Measurements from ENCODE around the gene FBXO42. TPM values are rescaled to one million over a fixed set of nuclear protein-coding genes. Genes with fewer than 3 reads are reported as not detected.

The FBXO42 gene
- total and polyA plus RNA-seq, 9 of the 15 experiments (the other 6 are each of a cell fraction or from before 2014, with no cell fraction given) = 7.2 to 24.8 (median 17.4) TPM

- TF ChIP-seq TGIF2 (CRISPR knock-in tag; IDR thresholded peaks at IDR 0.05) (no peak), PRDM10 (IDR thresholded peaks at IDR 0.05; ENCODE audit: partially characterized antibody) (peak; percentile 74), BRD4 (IDR thresholded peaks at IDR 0.05) (no peak), ILF3 (IDR thresholded peaks at IDR 0.05; ENCODE audit: borderline replicate concordance) (no peak), EP300 (IDR thresholded peaks at IDR 0.05; ENCODE audit: low read length) (peak; percentile 93), KLF6 (CRISPR knock-in tag; IDR thresholded peaks at IDR 0.05; ENCODE audit: borderline replicate concordance) (peak; percentile 65; the same call in 1 of the 2 replicates), MYC (IDR thresholded peaks at IDR 0.05; ENCODE audit: low read depth, low read length) (peak; percentile 54; the same call in 1 of the 2 replicates), MYC (CRISPR knock-in tag; IDR thresholded peaks at IDR 0.05; ENCODE audit: borderline replicate concordance, low read depth) (no peak), MXD1 (CRISPR knock-in tag; IDR thresholded peaks at IDR 0.05; ENCODE audit: borderline replicate concordance, poor library complexity, severe bottlenecking) (no peak), HNRNPK (IDR thresholded peaks at IDR 0.05; ENCODE audit: low read depth, low read length, poor library complexity, severe bottlenecking) (no peak), ETV5 (CRISPR knock-in tag; IDR thresholded peaks at IDR 0.05; ENCODE audit: low read depth) (no peak; the same call in 1 of the 2 replicates), ZNF444 (CRISPR knock-in tag; IDR thresholded peaks at IDR 0.05) (0 out of 2 replicates have a peak, but pooled peaks have one; percentile 60), STAT6 (CRISPR knock-in tag; IDR thresholded peaks at IDR 0.05) (no peak), TCF3 (CRISPR knock-in tag; IDR thresholded peaks at IDR 0.05) (peak; percentile 95), NONO (IDR thresholded peaks at IDR 0.05; ENCODE audit: low read depth in 2 of 2, low read length in 1 of 2) (peak in 1 of 2 experiments; percentile 66; a peak in 2 of 4 replicates), ATF1 (CRISPR knock-in tag; IDR thresholded peaks at IDR 0.05) (no peak), ATF1 (tag; IDR thresholded peaks at IDR 0.05) (peak; percentile 73), JUND (IDR thresholded peaks at IDR 0.05; ENCODE audit: borderline replicate concordance, low read depth, low read length) (peak; percentile 91), JUND (tag; IDR thresholded peaks at IDR 0.05; ENCODE audit: borderline replicate concordance, low read depth, low read length) (peak; percentile 87; the same call in 2 of the 3 replicates), RAD21 (CRISPR knock-in tag; conservative IDR thresholded peaks at IDR 0.05 in 1 of 2, IDR thresholded peaks at IDR 0.05 in 1 of 2) (peak in 1 of 2 experiments; percentile 9; a peak in 2 of 4 replicates), SIN3B (IDR thresholded peaks at IDR 0.05; ENCODE audit: low read depth) (0 out of 2 replicates have a peak, but pooled peaks have one; percentile 24)
Measured at GRCh38 chr1:16266411-16267118, 85.7 kb downstream of the FBXO42 start (continued).

Measured in K562 (cell line).